ENCODE measurements around the gene IFNA1.

DNA sequence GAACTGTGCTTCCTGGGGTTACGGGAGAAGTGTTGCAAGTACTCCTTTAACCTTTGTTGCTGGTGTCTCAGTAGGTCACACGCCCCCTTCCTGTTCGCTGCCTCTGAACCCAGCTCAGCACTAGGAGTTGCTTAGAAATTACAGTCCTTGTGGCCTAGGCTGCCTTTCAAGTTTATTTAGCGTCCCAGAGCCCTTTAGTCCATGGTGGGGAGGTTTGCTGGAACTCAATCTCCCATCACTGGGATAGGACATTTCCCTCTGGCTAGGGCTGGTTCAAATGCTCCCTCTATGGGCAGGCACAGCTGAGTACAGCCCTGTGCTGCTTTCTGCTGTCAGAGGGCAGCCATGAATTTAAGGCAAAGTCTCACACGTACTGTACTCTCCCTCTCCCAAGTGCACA is 26.6 kb upstream of the IFNA1 start:
- TF ChIP-seq CTCF (IDR thresholded peaks at IDR 0.05) (no peak), POLR2A (IDR thresholded peaks at IDR 0.05) (no peak)

Measured in esophagus squamous epithelium (tissue), 4 donors.